ENCODE results near the gene LCLAT1. TPM values are rescaled to one million over a fixed set of nuclear protein-coding genes. Genes with fewer than 3 reads are reported as not detected.

LCLAT1 gene
- polyA plus RNA-seq, 1 donor (not counting 4 experiments of a cell fraction or from before 2014, with no cell fraction given), result 17.1 TPM

- Histone ChIP-seq H2AFZ (ENCODE audit: control insufficient read depth, low read length) (no peak overlapping the region), H4K20me1 (ENCODE audit: control insufficient read depth, extremely low read depth, insufficient read depth, low read length) (no peaks in the 10 kb centered on the region), H3K79me2 (ENCODE audit: control insufficient read depth, insufficient read depth, low read length) (no peaks in the 10 kb centered on the region), H3K9me1 (ENCODE audit: control insufficient read depth, extremely low read depth, insufficient read depth, low read length) (no peaks in the 10 kb centered on the region), H3K27me3 (ENCODE audit: control insufficient read depth, extremely low read depth, insufficient read depth, low read length) (peaks cover 4% of the 10 kb centered on the region), H3K36me3 (ENCODE audit: control insufficient read depth in 2 of 2, extremely low read depth in 1 of 2, insufficient read depth in 2 of 2, low read length in 2 of 2) (no peaks in the 10 kb centered on the region), H3K4me3 (ENCODE audit: control insufficient read depth in 2 of 3, extremely low read depth in 1 of 3, insufficient read depth in 2 of 3, low read depth in 1 of 3, low read length in 3 of 3) (no peak overlapping the region), H3K9me3 (ENCODE audit: control insufficient read depth, low read depth, low read length) (no peaks in the 10 kb centered on the region), H3K9ac (ENCODE audit: control insufficient read depth, extremely low read depth, insufficient read depth, low read length) (no peak overlapping the region), H3K27ac (ENCODE audit: control insufficient read depth, insufficient read depth, low read length) (no peak overlapping the region), H3K4me2 (ENCODE audit: control insufficient read depth, extremely low read depth, insufficient read depth, low read depth, low read length) (no peak overlapping the region), H3K4me1 (ENCODE audit: control insufficient read depth, extremely low read depth, insufficient read depth, low read length) (no peaks in the 10 kb centered on the region)
- DNase-seq (ENCODE audit: low read depth, low spot score), result no peak
- TF ChIP-seq EZH2 (IDR thresholded peaks at IDR 0.05; ENCODE audit: low read length) (no peak), CTCF (optimal IDR thresholded peaks at IDR 0.05 in 1 of 3, IDR thresholded peaks at IDR 0.05 in 1 of 3, conservative IDR thresholded peaks at IDR 0.05 in 1 of 3; ENCODE audit: extremely low read depth in 1 of 3, insufficient read depth in 2 of 3, low read length in 3 of 3) (no peak)
- dilution Hi-C loops (cut with MboI; ENCODE audit: extremely low pct_ligation_motif_present, low sequenced_read_pairs), result no loop called here
- no peak for FAIRE-seq
Measured at GRCh38 chr2:30656079-30656478, 209.0 kb downstream of the LCLAT1 start.

- Histone ChIP-seq H3K27me3 (ENCODE audit: control insufficient read depth, extremely low read depth, insufficient read depth, low read length) (no peaks in the 10 kb centered on the region), H3K36me3 (ENCODE audit: control insufficient read depth in 2 of 2, extremely low read depth in 1 of 2, insufficient read depth in 2 of 2, low read length in 2 of 2) (no peaks in the 10 kb centered on the region), H3K4me3 (ENCODE audit: control insufficient read depth in 2 of 3, extremely low read depth in 1 of 3, insufficient read depth in 2 of 3, low read depth in 1 of 3, low read length in 3 of 3) (no peak overlapping the region), H3K27ac (ENCODE audit: control insufficient read depth, insufficient read depth, low read length) (no peak overlapping the region), H3K9me1 (ENCODE audit: control insufficient read depth, extremely low read depth, insufficient read depth, low read length) (no peaks in the 10 kb centered on the region), H3K9me3 (ENCODE audit: control insufficient read depth, low read depth, low read length) (no peaks in the 10 kb centered on the region), H3K9ac (ENCODE audit: control insufficient read depth, extremely low read depth, insufficient read depth, low read length) (no peak overlapping the region), H3K4me1 (ENCODE audit: control insufficient read depth, extremely low read depth, insufficient read depth, low read length) (peaks cover 32% of the 10 kb centered on the region), H2AFZ (ENCODE audit: control insufficient read depth, low read length) (no peak overlapping the region), H3K79me2 (ENCODE audit: control insufficient read depth, insufficient read depth, low read length) (no peaks in the 10 kb centered on the region), H4K20me1 (ENCODE audit: control insufficient read depth, extremely low read depth, insufficient read depth, low read length) (no peaks in the 10 kb centered on the region), H3K4me2 (ENCODE audit: control insufficient read depth, extremely low read depth, insufficient read depth, low read depth, low read length) (no peak overlapping the region)
- DNase-seq (ENCODE audit: low read depth, low spot score), result no peak
- dilution Hi-C loops (cut with MboI; ENCODE audit: extremely low pct_ligation_motif_present, low sequenced_read_pairs), result no loop called here
- no peak for FAIRE-seq
- TF ChIP-seq EZH2 (IDR thresholded peaks at IDR 0.05; ENCODE audit: low read length) (no peak), CTCF (optimal IDR thresholded peaks at IDR 0.05 in 1 of 3, IDR thresholded peaks at IDR 0.05 in 1 of 3, conservative IDR thresholded peaks at IDR 0.05 in 1 of 3; ENCODE audit: extremely low read depth in 1 of 3, insufficient read depth in 2 of 3, low read length in 3 of 3) (no peak)
Measured at GRCh38 chr2:30661173-30662107, 214.4 kb downstream of the LCLAT1 start.
